ENCODE measurements around the gene VARS1.
"Not testable (repeated sequence)": the region's sequence is repeated elsewhere in the genome, so short reads cannot be mapped to it uniquely, and the experiment has no call there.

VARS1 gene

GRCh38 chr6:31817133-31817928 lies 21.8 kb upstream of the VARS1 start:
- peaks cover 53% of the 10 kb centered on the region for H3K4me1 Mint-ChIP-seq

GRCh38 chr6:31815025-31815838 lies 19.7 kb upstream of the VARS1 start, which contains the start of the genes HSPA1A and HSPA1L:
Gene HSPA1A, plus strand, starts transcription at chr6:31815543. Its CDS starts 214 bp downstream, at chr6:31815757.
Gene HSPA1L, minus strand, starts transcription at chr6:31815283. Its CDS starts 3,311 bp downstream, at chr6:31811972.
- peak within 1 kb of the TSS; percentile 87 for H3K27ac Mint-ChIP-seq (ENCODE audit: low read depth)
- H3K4me1 Mint-ChIP-seq, result peaks cover 43% of the 10 kb centered on the region
- no peaks in the 10 kb centered on the region for H3K27me3 Mint-ChIP-seq
- no peak for DNase-seq (ENCODE audit: low spot score in 2 of 2)
- H3K4me3 Mint-ChIP-seq, result peak within 1 kb of the TSS; percentile 88
- no peaks in the 10 kb centered on the region for H3K9me3 Mint-ChIP-seq
- peaks cover 7% of the 10 kb centered on the region for H3K36me3 Mint-ChIP-seq (ENCODE audit: insufficient read depth)
- peak; percentile 2 for ATAC-seq (replicated peaks; ENCODE audit: extremely low read depth, poor library complexity, severe bottlenecking)

More at GRCh38 chr6:31817133-31817928, 21.8 kb upstream of the VARS1 start:
- Mint-ChIP-seq H3K4me3 (peak overlapping the region; percentile 83), H3K36me3 (ENCODE audit: insufficient read depth) (peaks cover 13% of the 10 kb centered on the region), H3K27ac (ENCODE audit: low read depth) (peak overlapping the region; percentile 85)
- not testable (repeated sequence) for H3K27me3 Mint-ChIP-seq; H3K9me3 Mint-ChIP-seq; DNase-seq (ENCODE audit: low spot score in 2 of 2)
- ATAC-seq (replicated peaks; ENCODE audit: extremely low read depth, poor library complexity, severe bottlenecking), result peak; percentile 68

- ATAC-seq (replicated peaks; ENCODE audit: extremely low read depth, poor library complexity, severe bottlenecking) (peak; percentile 42), DNase-seq (ENCODE audit: low spot score in 2 of 2) (no peak)
- peak overlapping the region; percentile 87 for H3K27ac Mint-ChIP-seq (ENCODE audit: low read depth)
- H3K27me3 Mint-ChIP-seq, result no peaks in the 10 kb centered on the region
- H3K36me3 Mint-ChIP-seq (ENCODE audit: insufficient read depth), result peaks cover 7% of the 10 kb centered on the region
- H3K4me1 Mint-ChIP-seq, result peaks cover 43% of the 10 kb centered on the region
- no peaks in the 10 kb centered on the region for H3K9me3 Mint-ChIP-seq
- H3K4me3 Mint-ChIP-seq, result peak overlapping the region; percentile 88
Measured at GRCh38 chr6:31814677-31815024, 19.1 kb upstream of the VARS1 start.

- peaks cover 39% of the 10 kb centered on the region for H3K4me1 Mint-ChIP-seq
- H3K27me3 Mint-ChIP-seq, result no peaks in the 10 kb centered on the region
- DNase-seq (ENCODE audit: low spot score in 2 of 2), result no peak
- peak overlapping the region; percentile 88 for H3K4me3 Mint-ChIP-seq
- no peaks in the 10 kb centered on the region for H3K9me3 Mint-ChIP-seq
- peaks cover 13% of the 10 kb centered on the region for H3K36me3 Mint-ChIP-seq (ENCODE audit: insufficient read depth)
- peak overlapping the region; percentile 78 for H3K27ac Mint-ChIP-seq (ENCODE audit: low read depth)
- no peak for ATAC-seq (replicated peaks; ENCODE audit: extremely low read depth, poor library complexity, severe bottlenecking)
Measured at GRCh38 chr6:31813465-31813849, 17.9 kb upstream of the VARS1 start.

GRCh38 chr6:31811645-31812044 lies 16.1 kb upstream of the VARS1 start:
- no peak overlapping the region for H3K4me3 Mint-ChIP-seq
- DNase-seq (ENCODE audit: low spot score in 2 of 2), result no peak
- no peak overlapping the region for H3K27ac Mint-ChIP-seq (ENCODE audit: low read depth)
- peaks cover 10% of the 10 kb centered on the region for H3K36me3 Mint-ChIP-seq (ENCODE audit: insufficient read depth)
- H3K4me1 Mint-ChIP-seq, result peaks cover 32% of the 10 kb centered on the region
- no peaks in the 10 kb centered on the region for H3K9me3 Mint-ChIP-seq
- no peak for ATAC-seq (replicated peaks; ENCODE audit: extremely low read depth, poor library complexity, severe bottlenecking)
- H3K27me3 Mint-ChIP-seq, result no peaks in the 10 kb centered on the region

GRCh38 chr6:31808599-31808998 lies 13.0 kb upstream of the VARS1 start:
- not testable (repeated sequence) for H3K36me3 Mint-ChIP-seq (ENCODE audit: insufficient read depth); H3K27me3 Mint-ChIP-seq; H3K27ac Mint-ChIP-seq (ENCODE audit: low read depth); H3K4me3 Mint-ChIP-seq; ATAC-seq (replicated peaks; ENCODE audit: extremely low read depth, poor library complexity, severe bottlenecking); H3K9me3 Mint-ChIP-seq; DNase-seq (ENCODE audit: low spot score in 2 of 2)
- H3K4me1 Mint-ChIP-seq, result peaks cover 30% of the 10 kb centered on the region

GRCh38 chr6:31806470-31807272 lies 11.1 kb upstream of the VARS1 start, which contains the start of gene LSM2:
Gene LSM2, minus strand, starts transcription at chr6:31806966. Its CDS starts 209 bp downstream, at chr6:31806757.
- Mint-ChIP-seq H3K27me3 (no peaks in the 10 kb centered on the region), H3K4me3 (peak within 1 kb of the TSS; percentile 82), H3K9me3 (no peaks in the 10 kb centered on the region), H3K36me3 (ENCODE audit: insufficient read depth) (peaks cover 16% of the 10 kb centered on the region), H3K4me1 (peaks cover 21% of the 10 kb centered on the region), H3K27ac (ENCODE audit: low read depth) (peak within 1 kb of the TSS; percentile 90)
- DNase-seq (ENCODE audit: low spot score in 2 of 2) (peak; percentile 92 to 95), ATAC-seq (replicated peaks; ENCODE audit: extremely low read depth, poor library complexity, severe bottlenecking) (peak; percentile 96)

GRCh38 chr6:31805939-31806469 lies 10.5 kb upstream of the VARS1 start:
- no peaks in the 10 kb centered on the region for H3K27me3 Mint-ChIP-seq
- ATAC-seq (replicated peaks; ENCODE audit: extremely low read depth, poor library complexity, severe bottlenecking) (peak; percentile 29), DNase-seq (ENCODE audit: low spot score in 2 of 2) (no peak)
- H3K36me3 Mint-ChIP-seq (ENCODE audit: insufficient read depth), result peaks cover 16% of the 10 kb centered on the region
- H3K27ac Mint-ChIP-seq (ENCODE audit: low read depth), result peak overlapping the region; percentile 90
- H3K4me1 Mint-ChIP-seq, result peaks cover 21% of the 10 kb centered on the region
- H3K9me3 Mint-ChIP-seq, result no peaks in the 10 kb centered on the region
- H3K4me3 Mint-ChIP-seq, result peak overlapping the region; percentile 82

- ATAC-seq (replicated peaks; ENCODE audit: extremely low read depth, poor library complexity, severe bottlenecking); H3K4me3 Mint-ChIP-seq; H3K9me3 Mint-ChIP-seq; DNase-seq (ENCODE audit: low spot score in 2 of 2); H3K27ac Mint-ChIP-seq (ENCODE audit: low read depth); H3K27me3 Mint-ChIP-seq: not testable (repeated sequence)
- Mint-ChIP-seq H3K36me3 (ENCODE audit: insufficient read depth) (peaks cover 12% of the 10 kb centered on the region), H3K4me1 (peaks cover 31% of the 10 kb centered on the region)
Measured at GRCh38 chr6:31801031-31801927, 5.7 kb upstream of the VARS1 start.

GRCh38 chr6:31799781-31800180 lies 4.2 kb upstream of the VARS1 start:
- Mint-ChIP-seq H3K9me3 (no peaks in the 10 kb centered on the region), H3K27ac (ENCODE audit: low read depth) (no peak overlapping the region), H3K36me3 (ENCODE audit: insufficient read depth) (peaks cover 16% of the 10 kb centered on the region), H3K4me1 (peaks cover 31% of the 10 kb centered on the region), H3K27me3 (no peaks in the 10 kb centered on the region), H3K4me3 (no peak overlapping the region)
- DNase-seq (ENCODE audit: low spot score in 2 of 2), result no peak
- ATAC-seq (replicated peaks; ENCODE audit: extremely low read depth, poor library complexity, severe bottlenecking), result no peak

GRCh38 chr6:31797588-31797987 lies 2.0 kb upstream of the VARS1 start:
- Mint-ChIP-seq H3K27me3 (no peaks in the 10 kb centered on the region), H3K4me3 (peak overlapping the region; percentile 57), H3K9me3 (no peaks in the 10 kb centered on the region), H3K27ac (ENCODE audit: low read depth) (no peak overlapping the region), H3K4me1 (peaks cover 37% of the 10 kb centered on the region), H3K36me3 (ENCODE audit: insufficient read depth) (peaks cover 13% of the 10 kb centered on the region)
- ATAC-seq (replicated peaks; ENCODE audit: extremely low read depth, poor library complexity, severe bottlenecking), result peak; percentile 33
- DNase-seq (ENCODE audit: low spot score in 2 of 2), result no peak

Data from central memory CD8-positive, alpha-beta T cell (primary cell).